ENCODE results near the gene JPH2. TPM values are rescaled to one million over a fixed set of nuclear protein-coding genes. Genes with fewer than 3 reads are reported as not detected.

JPH2 gene
- total RNA-seq, 1 donor from 2014 or later, result 4.6 TPM

DNA sequence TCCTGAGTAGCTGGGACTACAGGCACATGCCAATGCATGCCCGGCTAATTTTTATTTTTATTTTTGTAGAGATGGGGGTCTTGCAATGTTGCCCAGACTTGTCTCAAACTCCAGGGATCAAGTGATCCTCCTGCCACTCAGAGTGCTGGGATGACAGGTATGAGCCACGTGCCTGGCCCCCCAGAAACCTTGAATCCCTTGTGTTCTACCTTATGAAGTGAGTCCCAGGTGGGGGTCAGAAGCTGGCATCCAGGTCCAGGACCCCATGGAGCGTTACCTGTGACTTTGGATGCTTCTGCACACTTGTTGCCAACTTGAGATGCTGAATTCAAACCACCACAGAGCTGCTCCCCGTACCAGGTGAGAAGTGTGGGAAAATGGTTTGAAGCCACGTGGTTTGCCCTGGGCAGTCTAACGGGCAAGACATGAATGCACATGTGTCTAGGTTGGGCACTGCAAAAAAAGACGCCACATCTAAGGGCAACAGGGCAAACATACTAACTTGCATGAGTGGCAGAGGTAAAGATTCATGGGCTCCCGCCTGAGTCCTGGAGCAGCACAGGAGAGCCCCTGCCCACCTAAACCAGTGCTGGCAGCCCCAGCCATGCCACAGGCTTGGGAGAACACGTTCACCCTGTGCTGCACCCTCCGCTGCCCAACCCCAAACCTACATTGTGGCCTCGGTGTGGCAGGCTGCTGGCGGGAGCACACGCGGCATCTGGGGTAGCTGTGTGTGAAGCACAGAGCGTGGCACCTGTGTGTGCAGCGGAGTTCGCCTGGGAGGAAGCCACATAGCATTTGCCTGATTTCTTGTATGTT lies 101.2 kb downstream of the JPH2 start:
- Histone ChIP-seq H3K4me3 (no peak overlapping the region), H3K36me3 (no peaks in the 10 kb centered on the region), H3K27ac (no peak overlapping the region), H3K4me1 (no peaks in the 10 kb centered on the region), H3K27me3 (ENCODE audit: low read depth) (no peaks in the 10 kb centered on the region), H3K9me3 (no peaks in the 10 kb centered on the region)
- intact Hi-C loops (cut with DNase I), result loop anchor here (10.0 kb wide), 1 partner anchor 331 kb away; no protein-coding TSS in a partner anchor
- ATAC-seq (no peak), DNase-seq (no peak)
- TF ChIP-seq, protein P1, sequence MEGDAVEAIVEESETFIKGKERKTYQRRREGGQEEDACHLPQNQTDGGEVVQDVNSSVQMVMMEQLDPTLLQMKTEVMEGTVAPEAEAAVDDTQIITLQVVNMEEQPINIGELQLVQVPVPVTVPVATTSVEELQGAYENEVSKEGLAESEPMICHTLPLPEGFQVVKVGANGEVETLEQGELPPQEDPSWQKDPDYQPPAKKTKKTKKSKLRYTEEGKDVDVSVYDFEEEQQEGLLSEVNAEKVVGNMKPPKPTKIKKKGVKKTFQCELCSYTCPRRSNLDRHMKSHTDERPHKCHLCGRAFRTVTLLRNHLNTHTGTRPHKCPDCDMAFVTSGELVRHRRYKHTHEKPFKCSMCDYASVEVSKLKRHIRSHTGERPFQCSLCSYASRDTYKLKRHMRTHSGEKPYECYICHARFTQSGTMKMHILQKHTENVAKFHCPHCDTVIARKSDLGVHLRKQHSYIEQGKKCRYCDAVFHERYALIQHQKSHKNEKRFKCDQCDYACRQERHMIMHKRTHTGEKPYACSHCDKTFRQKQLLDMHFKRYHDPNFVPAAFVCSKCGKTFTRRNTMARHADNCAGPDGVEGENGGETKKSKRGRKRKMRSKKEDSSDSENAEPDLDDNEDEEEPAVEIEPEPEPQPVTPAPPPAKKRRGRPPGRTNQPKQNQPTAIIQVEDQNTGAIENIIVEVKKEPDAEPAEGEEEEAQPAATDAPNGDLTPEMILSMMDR (IDR thresholded peaks at IDR 0.05), result no peak

DNA sequence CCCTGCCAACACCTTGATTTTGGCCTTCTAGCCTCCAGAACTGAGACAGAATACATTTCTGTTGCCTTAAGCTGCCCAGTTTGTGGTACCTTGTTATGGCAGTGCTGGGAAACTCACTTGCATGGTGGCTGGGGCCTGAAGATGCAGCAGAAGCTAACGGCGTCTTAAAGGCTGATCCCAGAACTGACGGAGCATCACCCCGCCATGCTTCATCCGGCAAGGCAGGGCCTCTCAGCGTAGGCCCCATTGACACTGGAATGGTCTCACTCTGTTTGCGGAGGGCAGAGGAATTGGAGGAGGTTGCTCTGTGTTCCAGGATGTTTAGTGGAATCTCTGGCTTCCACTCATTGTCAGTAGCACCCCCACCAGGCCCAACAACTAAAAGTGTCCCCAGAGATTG lies 102.1 kb downstream of the JPH2 start:
- peaks cover 6% of the 10 kb centered on the region for H3K4me1 ChIP-seq
- no peak overlapping the region for H3K27ac ChIP-seq
- TF ChIP-seq, protein P1 (IDR thresholded peaks at IDR 0.05), result no peak
- no peak for ATAC-seq
- intact Hi-C loops (cut with DNase I), result loop anchor here (10.0 kb wide), 1 partner anchor 330 kb away; no protein-coding TSS in a partner anchor
- no peaks in the 10 kb centered on the region for H3K36me3 ChIP-seq
- no peak for DNase-seq
- no peaks in the 10 kb centered on the region for H3K9me3 ChIP-seq
- no peaks in the 10 kb centered on the region for H3K27me3 ChIP-seq (ENCODE audit: low read depth)
- no peak overlapping the region for H3K4me3 ChIP-seq

DNA sequence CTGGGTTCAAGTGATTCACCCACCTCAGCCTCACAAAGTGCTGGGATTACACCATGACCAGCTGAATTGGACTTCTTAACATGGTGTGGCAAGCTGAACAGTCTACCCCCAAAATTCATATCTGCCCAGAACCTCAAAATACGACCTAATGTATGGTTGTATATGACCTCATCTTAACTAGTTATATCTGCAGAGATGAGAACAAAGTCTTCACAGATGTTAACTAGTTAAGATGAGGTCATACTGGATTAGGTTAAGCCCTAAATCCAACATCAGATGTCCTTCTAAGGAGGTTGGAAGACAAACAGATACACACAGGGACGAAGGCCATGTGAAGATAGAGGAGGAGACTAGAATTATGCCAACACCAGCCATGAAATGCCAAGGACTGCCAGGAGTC lies 102.5 kb downstream of the JPH2 start:
- Histone ChIP-seq H3K4me1 (peaks cover 6% of the 10 kb centered on the region), H3K9me3 (no peaks in the 10 kb centered on the region), H3K27me3 (ENCODE audit: low read depth) (no peaks in the 10 kb centered on the region), H3K4me3 (no peak overlapping the region), H3K36me3 (no peaks in the 10 kb centered on the region), H3K27ac (no peak overlapping the region)
- intact Hi-C loops (cut with DNase I), result loop anchor here (10.0 kb wide), 1 partner anchor 330 kb away; no protein-coding TSS in a partner anchor
- DNase-seq (no peak), ATAC-seq (no peak)
- TF ChIP-seq, protein P1 (IDR thresholded peaks at IDR 0.05), result no peak

DNA sequence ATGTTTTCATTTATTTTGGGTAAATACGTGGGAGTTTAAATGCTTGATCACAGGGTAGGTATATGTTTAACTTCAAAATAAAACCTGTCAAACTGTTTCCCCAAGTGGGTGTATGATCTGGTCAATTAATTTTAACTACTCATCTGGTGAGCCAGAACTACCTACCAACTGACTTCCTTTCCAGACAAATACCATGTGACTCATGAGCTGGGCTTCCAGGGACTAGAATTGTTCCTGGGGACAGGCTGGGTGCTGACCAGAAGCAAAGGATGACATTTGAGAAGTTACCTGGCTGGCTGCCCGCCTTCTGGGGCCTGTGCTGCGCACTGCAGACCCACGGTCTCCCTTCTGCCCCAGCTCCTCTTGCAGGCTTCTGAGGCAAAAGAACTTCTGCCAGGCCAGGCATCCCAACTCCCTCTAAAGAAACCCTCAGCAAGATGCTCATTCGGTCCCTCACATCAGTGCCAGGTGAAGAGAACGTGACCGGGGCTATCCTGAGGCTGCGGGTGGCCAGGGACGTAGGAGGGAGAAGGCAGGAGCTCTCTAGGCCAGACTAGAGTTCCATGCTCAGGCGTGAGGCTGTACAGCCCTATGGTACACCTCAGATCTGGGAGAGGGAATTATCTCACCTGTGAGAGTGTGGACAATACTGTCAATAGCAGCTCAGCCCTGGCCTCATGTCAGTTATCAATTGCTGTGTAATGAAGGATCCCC lies 103.6 kb downstream of the JPH2 start:
- TF ChIP-seq, protein P1 (IDR thresholded peaks at IDR 0.05), result no peak
- Histone ChIP-seq H3K4me3 (no peak overlapping the region), H3K4me1 (peaks cover 6% of the 10 kb centered on the region), H3K27me3 (ENCODE audit: low read depth) (no peaks in the 10 kb centered on the region), H3K9me3 (no peaks in the 10 kb centered on the region), H3K36me3 (no peaks in the 10 kb centered on the region), H3K27ac (no peak overlapping the region)
- ATAC-seq, result no peak
- intact Hi-C loops (cut with DNase I), result loop anchor here (10.0 kb wide), 1 partner anchor 329 kb away; no protein-coding TSS in a partner anchor
- no peak for DNase-seq

DNA sequence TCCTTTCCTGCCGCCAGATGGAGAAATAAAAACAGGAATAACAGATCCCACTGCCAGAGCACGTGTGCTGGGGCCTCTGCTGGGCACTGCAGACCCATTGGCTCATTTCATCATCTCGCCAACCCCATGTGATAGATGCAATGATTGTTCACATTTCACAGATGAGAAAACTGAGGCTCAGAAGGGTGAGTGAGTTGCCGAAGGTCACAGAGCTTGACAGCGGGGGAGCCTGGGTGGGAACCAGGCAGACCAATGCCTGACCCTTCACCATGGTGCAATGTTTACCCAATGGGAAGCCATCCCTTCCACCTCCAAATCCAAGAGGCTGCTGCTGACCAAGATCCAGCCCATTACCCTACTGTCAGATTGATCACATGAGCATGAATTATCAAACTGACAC lies 105.1 kb downstream of the JPH2 start:
- Histone ChIP-seq H3K4me3 (no peak overlapping the region), H3K27me3 (ENCODE audit: low read depth) (no peaks in the 10 kb centered on the region), H3K27ac (no peak overlapping the region), H3K9me3 (no peaks in the 10 kb centered on the region), H3K4me1 (peaks cover 6% of the 10 kb centered on the region), H3K36me3 (no peaks in the 10 kb centered on the region)
- ATAC-seq (no peak), DNase-seq (no peak)
- TF ChIP-seq, protein P1 (IDR thresholded peaks at IDR 0.05), result no peak
- intact Hi-C loops (cut with DNase I), result loop anchor here (10.0 kb wide), 1 partner anchor 327 kb away; no protein-coding TSS in a partner anchor

Measured in lower lobe of right lung (tissue), 2 donors.